ENCODE data around the gene MS4A3. TPM values are rescaled to one million over a fixed set of nuclear protein-coding genes. Genes with fewer than 3 reads are reported as not detected.

Gene MS4A3
- total RNA-seq, 1 experiment from 2014 or later: not detected

- TF ChIP-seq, protein P1, sequence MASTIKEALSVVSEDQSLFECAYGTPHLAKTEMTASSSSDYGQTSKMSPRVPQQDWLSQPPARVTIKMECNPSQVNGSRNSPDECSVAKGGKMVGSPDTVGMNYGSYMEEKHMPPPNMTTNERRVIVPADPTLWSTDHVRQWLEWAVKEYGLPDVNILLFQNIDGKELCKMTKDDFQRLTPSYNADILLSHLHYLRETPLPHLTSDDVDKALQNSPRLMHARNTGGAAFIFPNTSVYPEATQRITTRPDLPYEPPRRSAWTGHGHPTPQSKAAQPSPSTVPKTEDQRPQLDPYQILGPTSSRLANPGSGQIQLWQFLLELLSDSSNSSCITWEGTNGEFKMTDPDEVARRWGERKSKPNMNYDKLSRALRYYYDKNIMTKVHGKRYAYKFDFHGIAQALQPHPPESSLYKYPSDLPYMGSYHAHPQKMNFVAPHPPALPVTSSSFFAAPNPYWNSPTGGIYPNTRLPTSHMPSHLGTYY (CRISPR knock-in tag; IDR thresholded peaks at IDR 0.05): no peak
- TF ChIP-seq CREB1 (CRISPR knock-in tag; IDR thresholded peaks at IDR 0.05) (no peak), ATF6 (CRISPR knock-in tag; IDR thresholded peaks at IDR 0.05) (no peak), ATF3 (CRISPR knock-in tag; conservative IDR thresholded peaks at IDR 0.05) (no peak)
- TF ChIP-seq, protein P2, sequence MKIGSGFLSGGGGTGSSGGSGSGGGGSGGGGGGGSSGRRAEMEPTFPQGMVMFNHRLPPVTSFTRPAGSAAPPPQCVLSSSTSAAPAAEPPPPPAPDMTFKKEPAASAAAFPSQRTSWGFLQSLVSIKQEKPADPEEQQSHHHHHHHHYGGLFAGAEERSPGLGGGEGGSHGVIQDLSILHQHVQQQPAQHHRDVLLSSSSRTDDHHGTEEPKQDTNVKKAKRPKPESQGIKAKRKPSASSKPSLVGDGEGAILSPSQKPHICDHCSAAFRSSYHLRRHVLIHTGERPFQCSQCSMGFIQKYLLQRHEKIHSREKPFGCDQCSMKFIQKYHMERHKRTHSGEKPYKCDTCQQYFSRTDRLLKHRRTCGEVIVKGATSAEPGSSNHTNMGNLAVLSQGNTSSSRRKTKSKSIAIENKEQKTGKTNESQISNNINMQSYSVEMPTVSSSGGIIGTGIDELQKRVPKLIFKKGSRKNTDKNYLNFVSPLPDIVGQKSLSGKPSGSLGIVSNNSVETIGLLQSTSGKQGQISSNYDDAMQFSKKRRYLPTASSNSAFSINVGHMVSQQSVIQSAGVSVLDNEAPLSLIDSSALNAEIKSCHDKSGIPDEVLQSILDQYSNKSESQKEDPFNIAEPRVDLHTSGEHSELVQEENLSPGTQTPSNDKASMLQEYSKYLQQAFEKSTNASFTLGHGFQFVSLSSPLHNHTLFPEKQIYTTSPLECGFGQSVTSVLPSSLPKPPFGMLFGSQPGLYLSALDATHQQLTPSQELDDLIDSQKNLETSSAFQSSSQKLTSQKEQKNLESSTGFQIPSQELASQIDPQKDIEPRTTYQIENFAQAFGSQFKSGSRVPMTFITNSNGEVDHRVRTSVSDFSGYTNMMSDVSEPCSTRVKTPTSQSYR (CRISPR knock-in tag; IDR thresholded peaks at IDR 0.05): no peak
These were observed 39.6 kb upstream of the MS4A3 start, which contains the start of gene OOSP4B (continued) for GRCh38 chr11:60016881-60017280.

DNA sequence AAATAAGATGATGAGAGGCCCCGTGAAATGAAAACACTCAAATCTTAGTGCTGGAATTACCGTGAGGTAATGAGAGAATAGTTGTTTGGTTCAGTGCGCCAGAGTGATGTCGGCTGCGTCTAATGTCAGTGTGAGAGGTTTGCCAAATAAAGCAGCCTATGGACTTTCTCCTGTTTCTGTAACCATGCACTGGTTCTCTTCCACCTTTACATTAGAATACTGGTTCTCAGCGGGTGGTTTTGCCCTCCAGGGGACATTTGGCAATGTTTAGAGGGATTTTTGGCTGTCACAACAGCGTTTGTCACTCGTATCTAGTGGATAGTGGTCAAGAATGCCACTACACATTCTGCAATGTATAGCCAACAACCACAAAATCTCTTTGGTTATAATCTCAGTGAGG, 38.4 kb upstream of the MS4A3 start:
- DNase-seq (ENCODE audit: low spot score) (peak; percentile 30), ATAC-seq (peak; percentile 60)
- no peaks in the 10 kb centered on the region for H3K36me3 Mint-ChIP-seq
- H3K27me3 Mint-ChIP-seq (ENCODE audit: low read depth): no peaks in the 10 kb centered on the region; the same call in 1 of the 2 replicates
- no peak overlapping the region for H3K4me3 Mint-ChIP-seq
- peaks cover 14% of the 10 kb centered on the region for H3K9me3 Mint-ChIP-seq
- no peak overlapping the region for H3K27ac Mint-ChIP-seq
- ChIA-PET CTCF (no interaction called here), POLR2A (no interaction called here)
- peaks cover 17% of the 10 kb centered on the region for H3K4me1 Mint-ChIP-seq
- TF ChIP-seq ATF1 (CRISPR knock-in tag; IDR thresholded peaks at IDR 0.05) (no peak), JAZF1 (CRISPR knock-in tag; IDR thresholded peaks at IDR 0.05) (no peak), MYBL2 (CRISPR knock-in tag; IDR thresholded peaks at IDR 0.05) (no peak), E2F1 (CRISPR knock-in tag; IDR thresholded peaks at IDR 0.05) (no peak), GRHL2 (CRISPR knock-in tag; IDR thresholded peaks at IDR 0.05; ENCODE audit: insufficient replicate concordance, severe bottlenecking) (no peak), STAT6 (CRISPR knock-in tag; conservative IDR thresholded peaks at IDR 0.05; ENCODE audit: low read depth) (no peak), SMAD3 (CRISPR knock-in tag; IDR thresholded peaks at IDR 0.05; ENCODE audit: borderline replicate concordance) (no peak), ZBTB21 (CRISPR knock-in tag; IDR thresholded peaks at IDR 0.05; ENCODE audit: borderline replicate concordance) (no peak), ETV6 (CRISPR knock-in tag; IDR thresholded peaks at IDR 0.05) (no peak), ATF6 (CRISPR knock-in tag; IDR thresholded peaks at IDR 0.05) (no peak)
- TF ChIP-seq, protein P3, sequence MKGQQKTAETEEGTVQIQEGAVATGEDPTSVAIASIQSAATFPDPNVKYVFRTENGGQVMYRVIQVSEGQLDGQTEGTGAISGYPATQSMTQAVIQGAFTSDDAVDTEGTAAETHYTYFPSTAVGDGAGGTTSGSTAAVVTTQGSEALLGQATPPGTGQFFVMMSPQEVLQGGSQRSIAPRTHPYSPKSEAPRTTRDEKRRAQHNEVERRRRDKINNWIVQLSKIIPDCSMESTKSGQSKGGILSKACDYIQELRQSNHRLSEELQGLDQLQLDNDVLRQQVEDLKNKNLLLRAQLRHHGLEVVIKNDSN (CRISPR knock-in tag; IDR thresholded peaks at IDR 0.05): no peak
- TF ChIP-seq, protein P1 (CRISPR knock-in tag; IDR thresholded peaks at IDR 0.05): no peak
- TF ChIP-seq, protein P4, sequence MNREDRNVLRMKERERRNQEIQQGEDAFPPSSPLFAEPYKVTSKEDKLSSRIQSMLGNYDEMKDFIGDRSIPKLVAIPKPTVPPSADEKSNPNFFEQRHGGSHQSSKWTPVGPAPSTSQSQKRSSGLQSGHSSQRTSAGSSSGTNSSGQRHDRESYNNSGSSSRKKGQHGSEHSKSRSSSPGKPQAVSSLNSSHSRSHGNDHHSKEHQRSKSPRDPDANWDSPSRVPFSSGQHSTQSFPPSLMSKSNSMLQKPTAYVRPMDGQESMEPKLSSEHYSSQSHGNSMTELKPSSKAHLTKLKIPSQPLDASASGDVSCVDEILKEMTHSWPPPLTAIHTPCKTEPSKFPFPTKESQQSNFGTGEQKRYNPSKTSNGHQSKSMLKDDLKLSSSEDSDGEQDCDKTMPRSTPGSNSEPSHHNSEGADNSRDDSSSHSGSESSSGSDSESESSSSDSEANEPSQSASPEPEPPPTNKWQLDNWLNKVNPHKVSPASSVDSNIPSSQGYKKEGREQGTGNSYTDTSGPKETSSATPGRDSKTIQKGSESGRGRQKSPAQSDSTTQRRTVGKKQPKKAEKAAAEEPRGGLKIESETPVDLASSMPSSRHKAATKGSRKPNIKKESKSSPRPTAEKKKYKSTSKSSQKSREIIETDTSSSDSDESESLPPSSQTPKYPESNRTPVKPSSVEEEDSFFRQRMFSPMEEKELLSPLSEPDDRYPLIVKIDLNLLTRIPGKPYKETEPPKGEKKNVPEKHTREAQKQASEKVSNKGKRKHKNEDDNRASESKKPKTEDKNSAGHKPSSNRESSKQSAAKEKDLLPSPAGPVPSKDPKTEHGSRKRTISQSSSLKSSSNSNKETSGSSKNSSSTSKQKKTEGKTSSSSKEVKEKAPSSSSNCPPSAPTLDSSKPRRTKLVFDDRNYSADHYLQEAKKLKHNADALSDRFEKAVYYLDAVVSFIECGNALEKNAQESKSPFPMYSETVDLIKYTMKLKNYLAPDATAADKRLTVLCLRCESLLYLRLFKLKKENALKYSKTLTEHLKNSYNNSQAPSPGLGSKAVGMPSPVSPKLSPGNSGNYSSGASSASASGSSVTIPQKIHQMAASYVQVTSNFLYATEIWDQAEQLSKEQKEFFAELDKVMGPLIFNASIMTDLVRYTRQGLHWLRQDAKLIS (CRISPR knock-in tag; IDR thresholded peaks at IDR 0.05; ENCODE audit: borderline replicate concordance): no peak
